Measurements from ENCODE around the gene XDH.

The XDH gene

GRCh38 chr2:31333046-31333445 is 81.5 kb downstream of the XDH start:
- Histone ChIP-seq H3K9me2 (replicated peaks; ENCODE audit: insufficient read depth, low read length) (no peaks in the 10 kb centered on the region), H3K9ac (ENCODE audit: low read length) (no peak overlapping the region), H3F3A (ENCODE audit: insufficient read depth) (no peaks in the 10 kb centered on the region), H4K20me1 (ENCODE audit: low read depth, low read length) (no peaks in the 10 kb centered on the region), H3K4me2 (ENCODE audit: low read depth, low read length, poor library complexity, severe bottlenecking) (no peak overlapping the region), H3K36me3 (ENCODE audit: low read length) (no peaks in the 10 kb centered on the region), H2AFZ (ENCODE audit: low read depth, low read length, severe bottlenecking) (no peak overlapping the region), H3K27me3 (ENCODE audit: low read length) (no peaks in the 10 kb centered on the region), H3K27ac (ENCODE audit: low read depth, low read length) (no peak overlapping the region), H3K79me2 (ENCODE audit: insufficient read depth, low read length) (no peaks in the 10 kb centered on the region), H3K4me3 (ENCODE audit: insufficient read depth, low read length, poor library complexity, severe bottlenecking) (no peak overlapping the region), H3K9me3 (ENCODE audit: insufficient read depth, low read length) (no peaks in the 10 kb centered on the region)
- TF ChIP-seq EZH2phosphoT487 (conservative IDR thresholded peaks at IDR 0.05; ENCODE audit: low read length), result no peak

GRCh38 chr2:31332521-31332920 is 82.0 kb downstream of the XDH start:
- Histone ChIP-seq H3K27me3 (ENCODE audit: low read length) (no peaks in the 10 kb centered on the region), H3F3A (ENCODE audit: insufficient read depth) (no peaks in the 10 kb centered on the region), H3K36me3 (ENCODE audit: low read length) (no peaks in the 10 kb centered on the region), H3K27ac (ENCODE audit: low read depth, low read length) (no peak overlapping the region), H3K9ac (ENCODE audit: low read length) (no peak overlapping the region), H4K20me1 (ENCODE audit: low read depth, low read length) (no peaks in the 10 kb centered on the region), H3K4me2 (ENCODE audit: low read depth, low read length, poor library complexity, severe bottlenecking) (no peak overlapping the region), H3K9me2 (replicated peaks; ENCODE audit: insufficient read depth, low read length) (no peaks in the 10 kb centered on the region), H2AFZ (ENCODE audit: low read depth, low read length, severe bottlenecking) (no peak overlapping the region), H3K9me3 (ENCODE audit: insufficient read depth, low read length) (no peaks in the 10 kb centered on the region), H3K79me2 (ENCODE audit: insufficient read depth, low read length) (no peaks in the 10 kb centered on the region), H3K4me3 (ENCODE audit: insufficient read depth, low read length, poor library complexity, severe bottlenecking) (no peak overlapping the region)
- TF ChIP-seq, protein P1, sequence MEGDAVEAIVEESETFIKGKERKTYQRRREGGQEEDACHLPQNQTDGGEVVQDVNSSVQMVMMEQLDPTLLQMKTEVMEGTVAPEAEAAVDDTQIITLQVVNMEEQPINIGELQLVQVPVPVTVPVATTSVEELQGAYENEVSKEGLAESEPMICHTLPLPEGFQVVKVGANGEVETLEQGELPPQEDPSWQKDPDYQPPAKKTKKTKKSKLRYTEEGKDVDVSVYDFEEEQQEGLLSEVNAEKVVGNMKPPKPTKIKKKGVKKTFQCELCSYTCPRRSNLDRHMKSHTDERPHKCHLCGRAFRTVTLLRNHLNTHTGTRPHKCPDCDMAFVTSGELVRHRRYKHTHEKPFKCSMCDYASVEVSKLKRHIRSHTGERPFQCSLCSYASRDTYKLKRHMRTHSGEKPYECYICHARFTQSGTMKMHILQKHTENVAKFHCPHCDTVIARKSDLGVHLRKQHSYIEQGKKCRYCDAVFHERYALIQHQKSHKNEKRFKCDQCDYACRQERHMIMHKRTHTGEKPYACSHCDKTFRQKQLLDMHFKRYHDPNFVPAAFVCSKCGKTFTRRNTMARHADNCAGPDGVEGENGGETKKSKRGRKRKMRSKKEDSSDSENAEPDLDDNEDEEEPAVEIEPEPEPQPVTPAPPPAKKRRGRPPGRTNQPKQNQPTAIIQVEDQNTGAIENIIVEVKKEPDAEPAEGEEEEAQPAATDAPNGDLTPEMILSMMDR (IDR thresholded peaks at IDR 0.05; ENCODE audit: insufficient read depth, low read length, poor library complexity, severe bottlenecking), result no peak
- no peak for TF ChIP-seq EZH2phosphoT487 (conservative IDR thresholded peaks at IDR 0.05; ENCODE audit: low read length)

- Histone ChIP-seq H3K9ac (ENCODE audit: low read length) (no peak overlapping the region), H2AFZ (ENCODE audit: low read depth, low read length, severe bottlenecking) (no peak overlapping the region), H3F3A (ENCODE audit: insufficient read depth) (no peaks in the 10 kb centered on the region), H3K27me3 (ENCODE audit: low read length) (no peaks in the 10 kb centered on the region), H3K36me3 (ENCODE audit: low read length) (no peaks in the 10 kb centered on the region), H4K20me1 (ENCODE audit: low read depth, low read length) (no peaks in the 10 kb centered on the region), H3K79me2 (ENCODE audit: insufficient read depth, low read length) (no peaks in the 10 kb centered on the region), H3K27ac (ENCODE audit: low read depth, low read length) (no peak overlapping the region), H3K4me3 (ENCODE audit: insufficient read depth, low read length, poor library complexity, severe bottlenecking) (no peak overlapping the region), H3K9me3 (ENCODE audit: insufficient read depth, low read length) (no peaks in the 10 kb centered on the region), H3K4me2 (ENCODE audit: low read depth, low read length, poor library complexity, severe bottlenecking) (no peak overlapping the region), H3K9me2 (replicated peaks; ENCODE audit: insufficient read depth, low read length) (no peaks in the 10 kb centered on the region)
- no peak for TF ChIP-seq EZH2phosphoT487 (conservative IDR thresholded peaks at IDR 0.05; ENCODE audit: low read length)
- TF ChIP-seq, protein P1 (IDR thresholded peaks at IDR 0.05; ENCODE audit: insufficient read depth, low read length, poor library complexity, severe bottlenecking), result no peak
Observed at GRCh38 chr2:31331156-31331555, 83.4 kb downstream of the XDH start.

GRCh38 chr2:31329081-31329625 is 85.4 kb downstream of the XDH start:
- Histone ChIP-seq H3K79me2 (ENCODE audit: insufficient read depth, low read length) (no peaks in the 10 kb centered on the region), H3K36me3 (ENCODE audit: low read length) (no peaks in the 10 kb centered on the region), H2AFZ (ENCODE audit: low read depth, low read length, severe bottlenecking) (no peak overlapping the region), H3F3A (ENCODE audit: insufficient read depth) (no peaks in the 10 kb centered on the region), H3K9ac (ENCODE audit: low read length) (no peak overlapping the region), H3K27me3 (ENCODE audit: low read length) (no peaks in the 10 kb centered on the region), H3K27ac (ENCODE audit: low read depth, low read length) (no peak overlapping the region), H4K20me1 (ENCODE audit: low read depth, low read length) (no peaks in the 10 kb centered on the region), H3K4me3 (ENCODE audit: insufficient read depth, low read length, poor library complexity, severe bottlenecking) (no peak overlapping the region), H3K9me3 (ENCODE audit: insufficient read depth, low read length) (no peaks in the 10 kb centered on the region), H3K4me2 (ENCODE audit: low read depth, low read length, poor library complexity, severe bottlenecking) (no peak overlapping the region), H3K9me2 (replicated peaks; ENCODE audit: insufficient read depth, low read length) (no peaks in the 10 kb centered on the region)
- no peak for TF ChIP-seq EZH2phosphoT487 (conservative IDR thresholded peaks at IDR 0.05; ENCODE audit: low read length)
- TF ChIP-seq, protein P1 (IDR thresholded peaks at IDR 0.05; ENCODE audit: insufficient read depth, low read length, poor library complexity, severe bottlenecking), result no peak
